HepG2 (cell line): ENCODE data around the gene ERCC5. TPM values are rescaled to one million over a fixed set of nuclear protein-coding genes. Genes with fewer than 3 reads are reported as not detected.
A peak's percentile ranks its signal among the peaks of the same experiment; 100 is the strongest.

Experiments used
- BRD4 ChIP-seq: sonication (generic); formaldehyde crosslinking; IDR thresholded peaks from 2 replicates; pipeline ENCODE4 v1.4.0; 2020; ENCODE audit warnings: missing genetic modification reagents
- FOSL1 ChIP-seq: sonication (generic); formaldehyde crosslinking; IDR thresholded peaks from 2 replicates; pipeline ENCODE4 v1.9.0; 2021; ENCODE audit warnings: missing genetic modification reagents, borderline replicate concordance
- KDM5B ChIP-seq: sonication (generic); formaldehyde crosslinking; IDR thresholded peaks from 2 replicates; pipeline ENCODE4 v1.4.0; 2020; ENCODE audit warnings: missing genetic modification reagents, mild to moderate bottlenecking, borderline replicate concordance
- PRMT3 ChIP-seq: sonication (generic); formaldehyde crosslinking; IDR thresholded peaks from 2 replicates; pipeline ENCODE4 v1.8.1; 2022; ENCODE audit warnings: low read depth, mild to moderate bottlenecking, moderate library complexity, missing genetic modification reagents, borderline replicate concordance
- SNAI1 ChIP-seq: sonication (generic); formaldehyde crosslinking; IDR thresholded peaks from 2 replicates; pipeline ENCODE4 v1.5.0; 2020; ENCODE audit warnings: mild to moderate bottlenecking, missing genetic modification reagents, borderline replicate concordance
- ZNF12 ChIP-seq: sonication (generic); formaldehyde crosslinking; IDR thresholded peaks from 2 replicates; pipeline ENCODE4 v1.5.0; 2020; ENCODE audit warnings: missing genetic modification reagents
- ZNF761 ChIP-seq: sonication (generic); formaldehyde crosslinking; conservative IDR thresholded peaks from 2 replicates; pipeline ENCODE4 v1.4.0; 2020; ENCODE audit warnings: mild to moderate bottlenecking, missing genetic modification reagents
- ZNF816 ChIP-seq: sonication (generic); formaldehyde crosslinking; IDR thresholded peaks from 2 replicates; pipeline ENCODE4 v1.8.0; 2022; ENCODE audit warnings: missing genetic modification reagents, mild to moderate bottlenecking, borderline replicate concordance
- ZSCAN22 ChIP-seq: sonication (generic); formaldehyde crosslinking; IDR thresholded peaks from 2 replicates; pipeline ENCODE4 v1.4.0; 2020; ENCODE audit warnings: mild to moderate bottlenecking, missing genetic modification reagents
- ZSCAN25 ChIP-seq: sonication (generic); formaldehyde crosslinking; IDR thresholded peaks from 2 replicates; pipeline ENCODE4 v1.8.0; 2022; ENCODE audit warnings: mild to moderate bottlenecking, missing genetic modification reagents
- polyA plus RNA-seq, 8 experiments: library from polyadenylated mRNA; depleted of rRNA in 3 of 8; stranded (reverse) in 7 of 8; unstranded in 1 of 8; fragments of >200 nt; fragmentation: Illumina TruSeq in 4 of 8; extraction: Trizol in 4 of 8; gene quantifications; 2 replicates each; pipeline versions ENCODE4 v1.2.1 to v1.2.3, GENCODE V29; 2011 to 2016; ENCODE audit warnings: low read depth in 4 of 8, missing spikeins in 1 of 8, mixed read lengths in 1 of 8; ENCODE audit not compliant: insufficient read depth in 1 of 8
- total RNA-seq, 5 experiments: library from RNA; depleted of rRNA; stranded (reverse); fragments of >200 nt; fragmentation: Illumina TruSeq; extraction: Trizol; gene quantifications; 2 replicates each; pipeline ENCODE4 v1.2.3, GENCODE V29; 2016; ENCODE audit warnings: low read depth in 1 of 5
- TF ChIP-seq, protein P1 (sequence below): sonication (generic); formaldehyde crosslinking; IDR thresholded peaks from 2 replicates; pipeline ENCODE4 v1.4.0; 2020; ENCODE audit warnings: mild to moderate bottlenecking, missing genetic modification reagents
- TF ChIP-seq, protein P2 (sequence below): sonication (generic); formaldehyde crosslinking; IDR thresholded peaks from 2 replicates; pipeline ENCODE4 v1.5.1; 2020; ENCODE audit warnings: missing genetic modification reagents, mild to moderate bottlenecking, borderline replicate concordance
- TF ChIP-seq, protein P3 (sequence below): sonication (generic); formaldehyde crosslinking; IDR thresholded peaks from 2 replicates; pipeline ENCODE4 v1.8.0; 2022; ENCODE audit warnings: mild to moderate bottlenecking, missing genetic modification reagents, borderline replicate concordance
- TF ChIP-seq, protein P4 (sequence below): sonication (generic); formaldehyde crosslinking; IDR thresholded peaks from 2 replicates; pipeline ENCODE4 v1.8.0; 2023; ENCODE audit warnings: mild to moderate bottlenecking, missing genetic modification reagents
- TF ChIP-seq, protein P5 (sequence below): sonication (generic); formaldehyde crosslinking; IDR thresholded peaks from 2 replicates; pipeline ENCODE4 v1.4.0; 2020; ENCODE audit warnings: mild to moderate bottlenecking, missing genetic modification reagents

The ERCC5 gene
- total and polyA plus RNA-seq, 2 of the 13 experiments (the other 11 are each of a cell fraction or from before 2014, with no cell fraction given) = 12.9 to 35.5 TPM

DNA sequence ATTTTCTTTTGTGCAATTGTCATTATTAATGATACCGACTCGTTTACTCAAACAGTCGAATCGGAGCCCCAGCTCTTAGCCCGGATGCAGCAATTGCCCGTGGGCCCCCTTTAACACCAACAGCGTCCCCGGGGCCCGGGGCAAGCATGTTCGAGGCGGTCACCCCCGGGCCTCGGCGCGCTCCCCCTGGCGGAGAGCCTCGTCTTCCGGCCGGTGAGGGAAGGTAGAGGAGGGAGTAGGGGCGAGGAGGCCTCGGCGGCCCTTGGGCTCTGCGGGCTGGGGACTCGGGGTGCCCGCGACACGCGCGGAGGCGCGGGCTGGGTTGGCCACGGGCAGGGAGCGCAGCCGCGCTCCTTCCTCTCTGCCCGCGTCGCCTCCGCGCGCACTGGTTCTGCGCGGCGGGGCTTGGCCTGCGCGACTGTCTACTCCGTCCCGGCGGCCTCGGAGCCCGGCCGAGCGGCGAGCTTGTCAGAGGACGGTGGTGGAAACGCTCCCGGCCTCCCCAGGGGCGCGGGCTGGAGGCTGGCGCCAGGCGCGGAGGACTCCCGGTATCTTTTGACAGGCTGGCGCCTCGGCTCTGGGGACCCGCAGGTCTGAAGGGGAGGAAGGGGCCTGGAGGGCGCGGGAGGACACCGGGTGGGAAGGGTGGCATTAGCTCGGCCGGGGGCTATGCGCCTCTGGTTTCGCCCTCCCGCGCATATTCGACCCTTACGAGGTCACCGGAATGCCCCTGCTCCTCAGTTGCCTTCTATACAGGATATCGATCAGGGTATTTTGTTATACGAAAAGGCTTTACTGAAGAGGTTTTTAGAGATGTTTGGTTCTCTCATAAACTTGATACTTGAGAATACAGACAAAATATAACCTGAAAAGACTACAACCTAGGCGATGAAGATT, 45.4 kb upstream of the ERCC5 start (continued):
- TF ChIP-seq, protein P1, sequence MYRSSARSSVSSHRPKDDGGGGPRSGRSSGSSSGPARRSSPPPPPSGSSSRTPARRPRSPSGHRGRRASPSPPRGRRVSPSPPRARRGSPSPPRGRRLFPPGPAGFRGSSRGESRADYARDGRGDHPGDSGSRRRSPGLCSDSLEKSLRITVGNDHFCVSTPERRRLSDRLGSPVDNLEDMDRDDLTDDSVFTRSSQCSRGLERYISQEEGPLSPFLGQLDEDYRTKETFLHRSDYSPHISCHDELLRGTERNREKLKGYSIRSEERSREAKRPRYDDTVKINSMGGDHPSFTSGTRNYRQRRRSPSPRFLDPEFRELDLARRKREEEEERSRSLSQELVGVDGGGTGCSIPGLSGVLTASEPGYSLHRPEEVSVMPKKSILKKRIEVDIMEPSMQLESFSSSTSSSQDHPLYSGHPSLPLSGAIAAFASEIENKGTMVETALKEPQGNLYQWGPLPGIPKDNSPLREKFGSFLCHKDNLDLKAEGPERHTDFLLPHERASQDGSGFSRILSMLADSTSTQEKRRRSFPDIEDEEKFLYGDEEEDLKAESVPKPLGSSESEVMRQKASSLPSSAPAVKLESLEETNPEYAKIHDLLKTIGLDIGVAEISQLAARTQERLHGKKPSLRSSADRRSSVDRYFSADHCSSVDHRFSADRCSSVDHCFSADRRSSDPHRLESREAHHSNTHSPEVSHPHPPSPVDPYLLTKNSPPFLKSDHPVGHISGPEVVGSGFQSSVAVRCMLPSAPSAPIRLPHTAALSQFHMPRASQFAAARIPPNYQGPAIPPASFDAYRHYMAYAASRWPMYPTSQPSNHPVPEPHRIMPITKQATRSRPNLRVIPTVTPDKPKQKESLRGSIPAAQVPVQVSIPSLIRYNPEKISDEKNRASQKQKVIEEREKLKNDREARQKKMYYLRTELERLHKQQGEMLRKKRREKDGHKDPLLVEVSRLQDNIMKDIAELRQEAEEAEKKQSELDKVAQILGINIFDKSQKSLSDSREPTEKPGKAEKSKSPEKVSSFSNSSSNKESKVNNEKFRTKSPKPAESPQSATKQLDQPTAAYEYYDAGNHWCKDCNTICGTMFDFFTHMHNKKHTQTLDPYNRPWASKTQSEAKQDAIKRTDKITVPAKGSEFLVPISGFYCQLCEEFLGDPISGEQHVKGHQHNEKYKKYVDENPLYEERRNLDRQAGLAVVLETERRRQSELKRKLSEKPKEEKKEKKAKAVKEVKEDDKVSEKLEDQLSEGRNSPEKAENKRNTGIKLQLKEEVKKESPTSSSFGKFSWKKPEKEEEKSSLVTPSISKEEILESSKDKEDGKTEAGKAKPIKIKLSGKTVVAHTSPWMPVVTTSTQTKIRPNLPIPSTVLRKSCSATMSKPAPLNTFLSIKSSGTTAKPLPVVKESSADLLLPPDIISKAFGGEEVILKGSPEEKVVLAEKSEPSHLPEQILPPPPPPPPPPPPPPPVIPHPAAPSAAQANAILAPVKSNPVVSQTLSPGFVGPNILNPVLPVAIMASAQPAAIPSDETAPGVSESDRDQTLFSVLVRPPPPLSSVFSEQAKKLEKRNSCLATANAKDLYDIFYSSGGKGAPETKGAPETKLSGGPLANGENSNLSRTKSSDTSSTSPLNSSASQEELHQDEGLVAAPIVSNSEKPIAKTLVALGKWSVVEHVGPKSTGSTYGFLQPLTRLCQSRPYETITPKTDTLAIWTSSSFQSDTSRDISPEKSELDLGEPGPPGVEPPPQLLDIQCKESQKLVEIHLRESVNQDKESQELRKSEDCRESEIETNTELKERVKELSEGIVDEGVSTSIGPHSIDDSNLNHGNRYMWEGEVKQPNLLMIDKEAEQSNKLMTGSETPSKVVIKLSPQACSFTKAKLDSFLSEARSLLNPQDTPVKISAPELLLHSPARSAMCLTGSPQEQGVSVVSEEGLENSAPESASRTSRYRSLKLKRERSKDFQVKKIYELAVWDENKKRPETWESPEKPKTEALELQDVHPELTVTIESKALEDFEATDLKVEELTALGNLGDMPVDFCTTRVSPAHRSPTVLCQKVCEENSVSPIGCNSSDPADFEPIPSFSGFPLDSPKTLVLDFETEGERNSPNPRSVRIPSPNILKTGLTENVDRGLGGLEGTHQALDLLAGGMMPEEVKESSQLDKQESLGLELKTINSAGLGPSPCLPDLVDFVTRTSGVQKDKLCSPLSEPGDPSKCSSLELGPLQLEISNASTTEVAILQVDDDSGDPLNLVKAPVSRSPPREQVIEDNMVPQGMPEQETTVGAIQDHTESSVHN = no peak
- TF ChIP-seq, protein P2, sequence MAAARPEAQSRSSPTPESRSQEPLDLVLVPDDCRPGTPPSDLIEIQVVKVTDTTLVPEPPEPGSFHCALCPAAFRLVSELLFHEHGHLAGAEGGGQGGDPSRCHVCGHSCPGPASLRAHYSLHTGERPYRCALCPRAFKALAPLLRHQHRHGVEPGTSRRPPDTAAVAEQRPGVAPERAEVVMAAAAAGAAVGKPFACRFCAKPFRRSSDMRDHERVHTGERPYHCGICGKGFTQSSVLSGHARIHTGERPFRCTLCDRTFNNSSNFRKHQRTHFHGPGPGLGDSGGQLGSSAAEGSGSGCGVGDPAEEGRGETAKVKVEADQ (CRISPR knock-in tag) = peak; percentile 48; the same call in 1 of the 2 replicates
- TF ChIP-seq, protein P3, sequence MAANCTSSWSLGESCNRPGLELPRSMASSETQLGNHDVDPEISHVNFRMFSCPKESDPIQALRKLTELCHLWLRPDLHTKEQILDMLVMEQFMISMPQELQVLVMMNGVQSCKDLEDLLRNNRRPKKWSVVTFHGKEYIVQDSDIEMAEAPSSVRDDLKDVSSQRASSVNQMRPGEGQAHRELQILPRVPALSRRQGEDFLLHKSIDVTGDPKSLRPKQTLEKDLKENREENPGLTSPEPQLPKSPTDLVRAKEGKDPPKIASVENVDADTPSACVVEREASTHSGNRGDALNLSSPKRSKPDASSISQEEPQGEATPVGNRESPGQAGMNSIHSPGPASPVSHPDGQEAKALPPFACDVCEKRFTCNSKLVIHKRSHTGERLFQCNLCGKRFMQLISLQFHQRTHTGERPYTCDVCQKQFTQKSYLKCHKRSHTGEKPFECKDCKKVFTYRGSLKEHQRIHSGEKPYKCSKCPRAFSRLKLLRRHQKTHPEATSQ = peak; percentile 77; the same call in 1 of the 2 replicates
- TF ChIP-seq ZSCAN25 (CRISPR knock-in tag) (peak; percentile 73), BRD4 (CRISPR knock-in tag) (peak; percentile 73; the same call in 1 of the 2 replicates), KDM5B (CRISPR knock-in tag) (peak; percentile 55; the same call in 1 of the 2 replicates), ZSCAN22 (0 out of 2 replicates have a peak, but pooled peaks have one; percentile 35), ZNF12 (CRISPR knock-in tag) (no peak), PRMT3 (0 out of 2 replicates have a peak, but pooled peaks have one; percentile 60), FOSL1 (CRISPR knock-in tag) (no peak), ZNF761 (CRISPR knock-in tag) (0 out of 2 replicates have a peak, but pooled peaks have one; percentile 41), SNAI1 (CRISPR knock-in tag) (0 out of 2 replicates have a peak, but pooled peaks have one; percentile 42), ZNF816 (CRISPR knock-in tag) (peak; percentile 12; the same call in 1 of the 2 replicates)
- TF ChIP-seq, protein P4, sequence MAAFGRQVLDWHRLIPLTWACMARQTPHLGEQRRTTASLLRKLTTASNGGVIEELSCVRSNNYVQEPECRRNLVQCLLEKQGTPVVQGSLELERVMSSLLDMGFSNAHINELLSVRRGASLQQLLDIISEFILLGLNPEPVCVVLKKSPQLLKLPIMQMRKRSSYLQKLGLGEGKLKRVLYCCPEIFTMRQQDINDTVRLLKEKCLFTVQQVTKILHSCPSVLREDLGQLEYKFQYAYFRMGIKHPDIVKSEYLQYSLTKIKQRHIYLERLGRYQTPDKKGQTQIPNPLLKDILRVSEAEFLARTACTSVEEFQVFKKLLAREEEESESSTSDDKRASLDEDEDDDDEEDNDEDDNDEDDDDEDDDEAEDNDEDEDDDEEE (CRISPR knock-in tag) = peak; percentile 84
- TF ChIP-seq, protein P5, sequence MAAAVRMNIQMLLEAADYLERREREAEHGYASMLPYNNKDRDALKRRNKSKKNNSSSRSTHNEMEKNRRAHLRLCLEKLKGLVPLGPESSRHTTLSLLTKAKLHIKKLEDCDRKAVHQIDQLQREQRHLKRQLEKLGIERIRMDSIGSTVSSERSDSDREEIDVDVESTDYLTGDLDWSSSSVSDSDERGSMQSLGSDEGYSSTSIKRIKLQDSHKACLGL = peak; percentile 39; the same call in 1 of the 2 replicates
